ENCODE results near the gene CLK3.

DNA sequence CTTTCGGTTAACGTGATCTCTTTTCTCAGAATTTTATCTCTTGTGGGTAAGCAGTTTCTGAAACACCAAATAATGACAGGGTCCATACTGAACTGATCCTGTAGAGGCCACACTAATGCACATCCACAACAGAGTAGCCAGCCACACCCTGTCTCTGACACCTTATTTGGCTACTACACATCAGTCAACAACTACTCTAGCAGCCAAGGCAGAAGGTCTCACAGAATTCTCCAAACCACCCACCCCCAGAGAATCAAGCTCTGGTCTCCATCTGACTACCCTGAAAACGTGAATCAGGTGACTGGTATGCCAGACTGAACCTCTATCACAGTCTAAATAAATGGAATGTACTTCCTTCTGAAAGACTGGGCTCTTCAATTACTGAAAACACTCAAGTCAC, 42.2 kb downstream of the CLK3 start:
- TF ChIP-seq, protein P1, sequence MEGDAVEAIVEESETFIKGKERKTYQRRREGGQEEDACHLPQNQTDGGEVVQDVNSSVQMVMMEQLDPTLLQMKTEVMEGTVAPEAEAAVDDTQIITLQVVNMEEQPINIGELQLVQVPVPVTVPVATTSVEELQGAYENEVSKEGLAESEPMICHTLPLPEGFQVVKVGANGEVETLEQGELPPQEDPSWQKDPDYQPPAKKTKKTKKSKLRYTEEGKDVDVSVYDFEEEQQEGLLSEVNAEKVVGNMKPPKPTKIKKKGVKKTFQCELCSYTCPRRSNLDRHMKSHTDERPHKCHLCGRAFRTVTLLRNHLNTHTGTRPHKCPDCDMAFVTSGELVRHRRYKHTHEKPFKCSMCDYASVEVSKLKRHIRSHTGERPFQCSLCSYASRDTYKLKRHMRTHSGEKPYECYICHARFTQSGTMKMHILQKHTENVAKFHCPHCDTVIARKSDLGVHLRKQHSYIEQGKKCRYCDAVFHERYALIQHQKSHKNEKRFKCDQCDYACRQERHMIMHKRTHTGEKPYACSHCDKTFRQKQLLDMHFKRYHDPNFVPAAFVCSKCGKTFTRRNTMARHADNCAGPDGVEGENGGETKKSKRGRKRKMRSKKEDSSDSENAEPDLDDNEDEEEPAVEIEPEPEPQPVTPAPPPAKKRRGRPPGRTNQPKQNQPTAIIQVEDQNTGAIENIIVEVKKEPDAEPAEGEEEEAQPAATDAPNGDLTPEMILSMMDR (conservative IDR thresholded peaks at IDR 0.05; ENCODE audit: low read depth, low read length): no peak
- TF ChIP-seq EZH2 (IDR thresholded peaks at IDR 0.05; ENCODE audit: low read length, unreplicated experiment): no peak
- TF ChIP-seq EZH2phosphoT487 (IDR thresholded peaks at IDR 0.05; ENCODE audit: borderline replicate concordance, low read length): no peak
